Coronary artery (tissue), 2 donors: ENCODE data around the gene TWF2.

Experiments used
- DNase-seq: peaks from one replicate; pipeline ENCODE4 v3.0.0-alpha.2; 2017; ENCODE audit warnings: low spot score
- H3K27ac ChIP-seq, 2 donors: fragments of 200-600 bp; sonication (generic); one replicate each; pipeline ENCODE4 v1.5.1; 2016 to 2019
- H3K4me3 ChIP-seq: fragments of 200-600 bp; sonication (generic); 2 replicates; pipeline ENCODE4 v1.5.1; 2016; ENCODE audit warnings: mild to moderate bottlenecking, moderate library complexity
- CTCF ChIP-seq: fragments of 200-600 bp; sonication (generic); IDR thresholded peaks from one replicate; pipeline ENCODE4 v1.5.1; 2019; ENCODE audit warnings: antibody characterized with exemption

The TWF2 gene

GRCh38 chr3:52248816-52249547 is 10.0 kb upstream of the TWF2 start:
- no peak for TF ChIP-seq CTCF
- DNase-seq, result peak; percentile 76
- no peak overlapping the region for H3K27ac ChIP-seq

DNA sequence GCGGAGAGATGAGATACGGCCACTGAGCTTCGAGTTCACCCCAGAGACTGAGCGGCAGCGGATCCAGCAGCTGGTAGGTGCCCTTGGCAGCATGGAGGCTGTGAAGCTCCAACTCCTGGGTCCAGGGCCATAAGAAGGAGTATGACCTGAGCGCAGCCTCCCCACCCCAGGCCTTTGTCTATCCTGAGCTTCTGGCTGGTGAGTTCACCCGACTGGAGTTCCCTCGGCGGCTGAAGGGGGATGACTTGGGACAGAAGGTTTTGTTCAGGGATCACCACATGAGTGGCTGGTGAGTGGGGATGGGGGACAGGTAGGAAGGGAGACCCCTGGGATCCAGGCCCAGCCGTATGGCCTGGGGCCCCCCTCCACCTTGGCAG is 9.2 kb upstream of the TWF2 start:
- no peak overlapping the region for H3K27ac ChIP-seq
- no peak for DNase-seq
- no peak overlapping the region for H3K4me3 ChIP-seq
- no peak for TF ChIP-seq CTCF

More at GRCh38 chr3:52248816-52249547, 10.0 kb upstream of the TWF2 start:
- H3K4me3 ChIP-seq, result no peak overlapping the region

GRCh38 chr3:52247409-52248164 is 8.6 kb upstream of the TWF2 start:
- no peak for DNase-seq
- Histone ChIP-seq H3K27ac (peak overlapping the region in 1 of 2 donors; percentile 96), H3K4me3 (peak overlapping the region; percentile 86)
- TF ChIP-seq CTCF, result no peak

DNA sequence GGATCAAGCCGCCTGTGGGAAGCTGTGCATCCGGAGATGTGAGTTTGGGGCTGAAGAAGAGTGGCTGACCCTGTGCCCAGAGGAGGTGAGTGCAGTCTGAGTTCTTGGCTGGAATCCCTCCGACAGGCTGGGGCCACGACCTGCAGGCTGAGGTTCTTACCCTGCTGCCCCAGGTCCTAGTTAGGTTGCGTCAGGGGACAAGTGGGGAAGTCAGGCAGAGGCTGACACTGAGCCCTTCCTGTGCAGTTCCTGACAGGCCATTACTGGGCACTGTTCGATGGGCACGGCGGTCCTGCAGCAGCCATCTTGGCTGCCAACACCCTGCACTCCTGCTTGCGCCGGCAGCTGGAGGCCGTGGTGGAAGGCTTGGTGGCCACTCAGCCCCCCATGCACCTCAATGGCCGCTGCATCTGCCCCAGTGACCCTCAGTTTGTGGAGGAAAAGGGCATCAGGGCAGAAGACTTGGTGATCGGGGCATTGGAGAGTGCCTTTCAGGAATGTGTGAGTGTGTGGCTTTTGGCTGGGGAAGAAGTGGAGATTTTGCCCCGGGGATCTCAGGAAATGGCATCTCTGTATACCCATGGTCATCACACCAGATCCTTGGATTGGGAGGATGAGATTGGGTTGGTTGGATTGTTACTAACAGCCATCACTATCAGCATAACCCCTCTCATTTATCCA is 7.9 kb upstream of the TWF2 start:
- no peak for TF ChIP-seq CTCF
- Histone ChIP-seq H3K4me3 (peak overlapping the region; percentile 86), H3K27ac (peak overlapping the region; percentile 79 to 96)
- DNase-seq, result no peak

DNA sequence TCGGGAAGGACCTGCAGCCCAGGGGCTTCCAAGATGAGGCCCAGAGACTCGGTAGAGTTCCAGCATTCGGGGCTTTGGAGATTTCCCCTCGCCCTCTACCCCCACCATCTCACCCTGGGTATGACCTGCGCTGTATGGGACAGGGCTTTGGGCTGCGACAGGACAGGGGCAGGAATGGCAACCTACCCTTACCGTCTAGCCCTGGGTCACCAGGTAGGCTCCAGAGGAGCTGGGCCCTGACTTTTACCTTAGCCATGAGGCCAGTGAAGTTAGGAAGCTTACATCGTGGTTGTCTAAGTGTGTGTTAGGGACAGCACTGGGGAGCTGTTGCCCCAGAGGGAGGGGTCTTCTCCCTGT is 7.3 kb upstream of the TWF2 start:
- DNase-seq, result no peak
- Histone ChIP-seq H3K4me3 (peak overlapping the region; percentile 86), H3K27ac (peak overlapping the region; percentile 79 to 96)
- no peak for TF ChIP-seq CTCF

GRCh38 chr3:52245322-52246263 is 6.6 kb upstream of the TWF2 start, which contains the start of gene PPM1M:
PPM1M (plus strand) TSS chr3:52245759; CDS start chr3:52245825, 66 bp downstream.
- Histone ChIP-seq H3K4me3 (peak within 1 kb of the TSS; percentile 86), H3K27ac (peak within 1 kb of the TSS; percentile 79 to 96)
- TF ChIP-seq CTCF, result no peak
- DNase-seq, result peak; percentile 80
